Psoas muscle (tissue), 8 donors: ENCODE measurements around the gene BCAT1. TPM values are rescaled to one million over a fixed set of nuclear protein-coding genes. Genes with fewer than 3 reads are reported as not detected.

Experiments
- ATAC-seq, 4 donors: fragments of 200-7000 bp; cut with Tn5 transposase; one replicate each; pipeline ENCODE4 v1.9.1; 2020; ENCODE audit warnings: moderate library complexity in 3 of 4, mild to moderate bottlenecking in 2 of 4
- DNase-seq, 2 donors: peaks; one replicate each; pipeline ENCODE4 v3.0.0-alpha.2; 2020
- H3K27ac ChIP-seq: fragments of 200-600 bp; one replicate; pipeline ENCODE4 v1.8.0; 2022
- H3K27me3 ChIP-seq, 3 donors: fragments of 200-600 bp in 1 of 3; one replicate each; pipeline versions ENCODE4 v1.6.1 to v1.8.0; 2013 to 2022; ENCODE audit warnings: low read length in 2 of 3, mild to moderate bottlenecking in 2 of 3, moderate library complexity in 1 of 3; ENCODE audit not compliant: insufficient read depth in 3 of 3
- H3K36me3 ChIP-seq, 2 donors: fragments of 200-600 bp in 1 of 2; one replicate each; pipeline versions ENCODE4 v1.6.1 to v1.8.0; 2013 to 2022; ENCODE audit warnings: low read depth in 1 of 2, mild to moderate bottlenecking in 1 of 2, moderate library complexity in 1 of 2; ENCODE audit not compliant: insufficient read depth in 1 of 2
- H3K4me1 ChIP-seq: fragments of 200-600 bp; one replicate; pipeline ENCODE4 v1.8.0; 2022
- H3K4me3 ChIP-seq: fragments of 200-600 bp; one replicate; pipeline ENCODE4 v1.8.0; 2022; ENCODE audit warnings: mild to moderate bottlenecking
- H3K9me3 ChIP-seq: fragments of 200-600 bp; one replicate; pipeline ENCODE4 v1.8.0; 2022
- WGBS, 3 donors: extraction: QIAGEN DNeasy Blood & Tissue Kit; methylation state at CpG; one replicate each; pipeline versions ENCODE4 v1.1.6 to v1.1.7; 2013; 5-methylcytosine and 5-hydroxymethylcytosine counted together
- intact Hi-C, 2 donors: fragments of 100-400 bp; cut with DNase I; formaldehyde crosslinking; loops; one replicate each; pipeline versions ENCODE4 v1.11.0 to v1.14.2; 2022
- polyA plus RNA-seq, 3 donors: library from polyadenylated mRNA; stranded (reverse); fragments of 200-250 nt; gene quantifications; one replicate each; pipeline ENCODE4 v1.2.3, GENCODE V29; 2013
- total RNA-seq, 4 donors: library from RNA; stranded (reverse); fragmentation: NEBNext Ultra II Directional in 2 of 4; extraction: Animal tissue kit (Norgen Biotek cat#: 25700) in 2 of 4; gene quantifications; one replicate each; pipeline versions ENCODE4 v1.2.1 to v1.2.4, GENCODE V29; 2021 to 2023
- TF ChIP-seq, protein P1 (sequence below): fragments of 200-600 bp; IDR thresholded peaks from one replicate; pipeline ENCODE4 v1.8.0; 2022; ENCODE audit warnings: antibody characterized with exemption
- donor health status: healthy with polysubstance abuse.
- donor health status: DM: no; HTN: no; CAD: no; lungs with moderate emphysema.
- donor health status: Bipolar disorder and iron deficiency.
- donor health status: healthy.
- donor health status: DM: yes; HTN: yes; CAD: no.
- donor health status: DM: no; HTN: no; CAD: no.
- donor health status: DM: no; HTN: no; CAD: no.
- donor health status: DM: yes; HTN: yes; CAD: no.

BCAT1 gene
- total and polyA plus RNA-seq, 7 donors, result 0.30 to 3.8 (median 2.7) TPM

DNA sequence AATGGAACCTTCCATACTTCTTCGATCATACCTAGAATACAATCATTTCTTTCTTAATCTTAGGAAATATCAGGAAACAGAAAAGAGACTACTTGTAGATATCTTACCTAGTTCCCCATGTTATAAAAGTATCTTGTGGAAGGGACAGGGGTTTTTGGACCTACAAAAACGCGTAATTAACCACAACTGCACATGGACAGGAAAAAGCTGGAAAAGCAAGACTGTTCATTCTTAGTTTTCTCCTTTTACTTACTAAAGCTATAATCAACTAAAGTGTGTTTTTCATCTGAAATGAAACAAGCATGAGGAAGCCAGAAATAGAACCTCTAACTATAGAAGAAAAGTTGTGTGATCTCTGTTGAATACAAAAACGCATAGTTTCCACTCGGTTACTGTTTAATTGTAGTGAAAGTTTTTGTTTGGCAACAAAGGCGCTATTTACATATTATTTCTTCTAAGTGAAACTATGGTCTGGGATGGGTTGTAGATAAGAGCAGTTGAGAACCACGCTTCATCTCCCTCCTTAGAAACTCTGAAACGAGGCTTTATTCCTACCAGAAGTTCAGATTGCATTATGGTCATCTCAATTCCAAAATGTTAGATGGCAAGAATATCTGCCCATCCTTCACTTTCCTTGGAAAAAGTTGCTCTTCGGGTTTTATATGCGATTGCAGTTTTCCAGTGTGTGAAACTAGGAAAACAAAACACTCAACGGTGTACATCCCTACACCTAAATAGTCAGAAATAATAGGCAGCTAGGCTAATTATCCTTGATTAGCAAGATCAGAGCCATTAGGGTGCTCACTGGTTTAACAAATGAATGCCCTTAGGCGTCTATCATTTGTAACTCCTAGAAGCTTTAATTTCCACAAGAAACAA, 1.1 kb downstream of the BCAT1 start:
- H3K36me3 ChIP-seq, result no peaks in the 10 kb centered on the region
- no peaks in the 10 kb centered on the region for H3K4me1 ChIP-seq
- no peak overlapping the region for H3K27ac ChIP-seq
- intact Hi-C loops, result no loop called here
- peak overlapping the region; percentile 65 for H3K4me3 ChIP-seq
- H3K9me3 ChIP-seq, result no peaks in the 10 kb centered on the region
- DNase-seq (no peak), ATAC-seq (peak in 1 of 4 donors; percentile 10)
- peaks cover 0 to 18% (median 11%) of the 10 kb centered on the region in 3 donors for H3K27me3 ChIP-seq
- TF ChIP-seq, protein P1, sequence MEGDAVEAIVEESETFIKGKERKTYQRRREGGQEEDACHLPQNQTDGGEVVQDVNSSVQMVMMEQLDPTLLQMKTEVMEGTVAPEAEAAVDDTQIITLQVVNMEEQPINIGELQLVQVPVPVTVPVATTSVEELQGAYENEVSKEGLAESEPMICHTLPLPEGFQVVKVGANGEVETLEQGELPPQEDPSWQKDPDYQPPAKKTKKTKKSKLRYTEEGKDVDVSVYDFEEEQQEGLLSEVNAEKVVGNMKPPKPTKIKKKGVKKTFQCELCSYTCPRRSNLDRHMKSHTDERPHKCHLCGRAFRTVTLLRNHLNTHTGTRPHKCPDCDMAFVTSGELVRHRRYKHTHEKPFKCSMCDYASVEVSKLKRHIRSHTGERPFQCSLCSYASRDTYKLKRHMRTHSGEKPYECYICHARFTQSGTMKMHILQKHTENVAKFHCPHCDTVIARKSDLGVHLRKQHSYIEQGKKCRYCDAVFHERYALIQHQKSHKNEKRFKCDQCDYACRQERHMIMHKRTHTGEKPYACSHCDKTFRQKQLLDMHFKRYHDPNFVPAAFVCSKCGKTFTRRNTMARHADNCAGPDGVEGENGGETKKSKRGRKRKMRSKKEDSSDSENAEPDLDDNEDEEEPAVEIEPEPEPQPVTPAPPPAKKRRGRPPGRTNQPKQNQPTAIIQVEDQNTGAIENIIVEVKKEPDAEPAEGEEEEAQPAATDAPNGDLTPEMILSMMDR, result no peak
- 56 to 64% (median 63%) methylated on average over 12 of the region's 12 CpGs for WGBS, 3 donors

DNA sequence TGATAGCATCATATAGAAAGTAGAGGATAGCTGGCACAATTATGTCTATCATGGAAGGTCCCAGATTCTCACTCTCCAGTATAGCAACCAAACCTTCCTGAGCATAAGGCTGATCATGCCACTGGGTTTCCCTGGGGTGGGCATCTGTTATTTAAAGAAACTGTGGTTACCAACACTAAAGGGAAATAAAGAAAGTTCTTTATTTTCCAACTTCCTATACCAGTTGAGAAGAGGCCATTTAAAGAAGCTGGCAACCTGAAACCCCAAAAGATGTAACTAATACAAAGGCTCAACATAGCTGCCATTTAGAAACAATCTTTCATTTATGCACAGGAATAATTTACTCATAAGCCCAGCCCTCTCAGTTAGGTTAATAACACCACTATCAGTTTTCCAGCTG, 3.1 kb downstream of the BCAT1 start:
- no peak for DNase-seq
- intact Hi-C loops, result no loop called here
- Histone ChIP-seq H3K27me3 (peaks cover 0 to 18% (median 9%) of the 10 kb centered on the region in 3 donors), H3K4me1 (no peaks in the 10 kb centered on the region), H3K4me3 (no peak overlapping the region), H3K9me3 (no peaks in the 10 kb centered on the region), H3K27ac (no peak overlapping the region), H3K36me3 (no peaks in the 10 kb centered on the region)
- ATAC-seq, result no peak
- TF ChIP-seq, protein P1, result no peak

DNA sequence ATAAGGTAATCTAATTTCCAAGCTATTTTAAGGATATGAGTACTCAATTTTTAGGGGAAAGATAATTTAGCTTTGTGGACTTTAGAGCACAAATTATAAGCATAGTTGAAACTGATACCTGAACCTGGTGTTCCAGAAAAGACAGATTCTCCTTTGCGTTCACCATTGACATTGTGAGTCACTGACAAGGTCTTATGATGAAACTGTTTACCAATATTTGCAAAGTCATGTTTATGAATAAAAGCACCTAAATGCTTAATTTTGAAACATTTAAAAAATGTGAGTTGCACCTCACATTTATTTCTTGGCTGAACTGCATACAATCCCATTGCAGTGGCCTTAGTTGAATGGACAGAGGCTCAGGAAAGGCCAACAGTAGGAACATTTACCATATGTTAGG, 3.9 kb downstream of the BCAT1 start:
- intact Hi-C loops, result no loop called here
- Histone ChIP-seq H3K27me3 (peaks cover 0 to 18% (median 7%) of the 10 kb centered on the region in 3 donors), H3K27ac (no peak overlapping the region), H3K9me3 (no peaks in the 10 kb centered on the region), H3K36me3 (no peaks in the 10 kb centered on the region), H3K4me1 (no peaks in the 10 kb centered on the region), H3K4me3 (no peak overlapping the region)
- 80 to 97% (median 89%) methylated on average over 1 of the region's 1 CpG for WGBS, 3 donors
- TF ChIP-seq, protein P1, result no peak
- ATAC-seq (no peak), DNase-seq (no peak)

DNA sequence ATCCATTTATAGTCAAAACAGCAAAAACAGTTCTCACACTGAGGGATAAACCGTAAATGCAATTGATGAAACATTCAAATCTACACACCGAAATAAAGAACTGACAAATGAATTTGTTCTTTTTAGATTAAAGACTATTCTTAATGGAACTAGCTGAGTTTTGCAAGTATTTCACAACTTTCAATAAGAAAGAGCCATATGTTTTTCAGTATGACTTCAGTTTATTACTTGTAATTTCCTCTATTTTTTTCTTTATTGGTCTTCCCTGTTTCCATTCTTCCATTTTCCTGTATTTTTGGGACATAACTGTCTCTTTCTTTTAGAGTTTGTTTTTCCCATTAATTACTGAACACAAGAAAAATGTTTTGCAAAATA, 4.3 kb downstream of the BCAT1 start:
- 68 to 92% (median 87%) methylated on average over 2 of the region's 2 CpGs for WGBS, 3 donors

More for the DNA sequence above, 4.3 kb downstream of the BCAT1 start:
- no peaks in the 10 kb centered on the region for H3K9me3 ChIP-seq
- no peaks in the 10 kb centered on the region for H3K4me1 ChIP-seq
- H3K4me3 ChIP-seq, result no peak overlapping the region
- TF ChIP-seq, protein P1, result no peak
- H3K27me3 ChIP-seq, result peaks cover 0 to 18% (median 7%) of the 10 kb centered on the region in 3 donors
- ATAC-seq, result no peak
- DNase-seq, result no peak
- H3K36me3 ChIP-seq, result no peaks in the 10 kb centered on the region
- intact Hi-C loops, result no loop called here
- H3K27ac ChIP-seq, result no peak overlapping the region
